ENCODE data around the gene BCORL1. TPM values are rescaled to one million over a fixed set of nuclear protein-coding genes. Genes with fewer than 3 reads are reported as not detected.

BCORL1 gene
- total RNA-seq, 1 donor from 2014 or later: 6.1 TPM

DNA sequence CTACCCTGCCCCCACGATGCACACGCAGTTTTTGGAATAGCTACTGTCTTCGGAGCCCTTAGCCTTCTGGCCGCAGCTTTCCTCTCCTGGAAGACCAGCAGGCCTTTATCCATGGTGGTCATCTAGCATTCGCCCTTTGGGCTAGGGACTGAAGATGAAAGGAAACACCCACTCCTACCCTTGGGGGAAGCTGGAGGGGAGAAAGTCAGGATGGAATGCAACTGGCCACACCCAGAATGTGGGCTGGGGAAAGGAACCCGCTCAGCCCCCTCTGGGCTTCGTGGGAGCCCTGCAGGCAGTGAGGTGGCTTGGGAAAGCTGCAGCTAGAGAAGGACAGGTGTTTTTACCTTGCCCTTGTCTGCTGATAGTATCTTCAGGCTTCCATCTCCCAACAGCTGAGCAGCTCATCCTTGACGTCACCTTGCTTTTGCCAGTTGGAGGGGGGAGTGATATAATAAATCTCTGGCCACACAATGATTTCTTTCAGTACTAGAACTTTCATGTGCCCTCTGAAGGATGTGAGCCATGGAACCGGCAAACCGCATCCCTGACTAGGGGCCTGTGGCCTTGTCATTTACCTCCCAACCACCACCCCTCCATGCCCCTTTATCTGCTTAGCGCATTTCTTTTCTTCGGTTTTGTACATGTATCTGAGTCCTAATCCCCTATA is 68.9 kb downstream of the BCORL1 start:
- no peak for TF ChIP-seq POLR2A (IDR thresholded peaks at IDR 0.05)
- TF ChIP-seq, protein P1, sequence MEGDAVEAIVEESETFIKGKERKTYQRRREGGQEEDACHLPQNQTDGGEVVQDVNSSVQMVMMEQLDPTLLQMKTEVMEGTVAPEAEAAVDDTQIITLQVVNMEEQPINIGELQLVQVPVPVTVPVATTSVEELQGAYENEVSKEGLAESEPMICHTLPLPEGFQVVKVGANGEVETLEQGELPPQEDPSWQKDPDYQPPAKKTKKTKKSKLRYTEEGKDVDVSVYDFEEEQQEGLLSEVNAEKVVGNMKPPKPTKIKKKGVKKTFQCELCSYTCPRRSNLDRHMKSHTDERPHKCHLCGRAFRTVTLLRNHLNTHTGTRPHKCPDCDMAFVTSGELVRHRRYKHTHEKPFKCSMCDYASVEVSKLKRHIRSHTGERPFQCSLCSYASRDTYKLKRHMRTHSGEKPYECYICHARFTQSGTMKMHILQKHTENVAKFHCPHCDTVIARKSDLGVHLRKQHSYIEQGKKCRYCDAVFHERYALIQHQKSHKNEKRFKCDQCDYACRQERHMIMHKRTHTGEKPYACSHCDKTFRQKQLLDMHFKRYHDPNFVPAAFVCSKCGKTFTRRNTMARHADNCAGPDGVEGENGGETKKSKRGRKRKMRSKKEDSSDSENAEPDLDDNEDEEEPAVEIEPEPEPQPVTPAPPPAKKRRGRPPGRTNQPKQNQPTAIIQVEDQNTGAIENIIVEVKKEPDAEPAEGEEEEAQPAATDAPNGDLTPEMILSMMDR (IDR thresholded peaks at IDR 0.05): no peak
- no peak for TF ChIP-seq POLR2AphosphoS5 (IDR thresholded peaks at IDR 0.05; ENCODE audit: insufficient read depth in 1 of 2, low read depth in 1 of 2)
- no peaks in the 10 kb centered on the region for H3K9me3 ChIP-seq
- no peak overlapping the region for H3K4me3 ChIP-seq
- DNase-seq (ENCODE audit: extremely low spot score in 2 of 2): no peak
- H3K4me1 ChIP-seq: peaks cover 5% of the 10 kb centered on the region
- peaks cover 0 to 30% of the 10 kb centered on the region in 2 donors for H3K36me3 ChIP-seq
- H3K27ac ChIP-seq: no peak overlapping the region
- intact Hi-C loops (cut with DNase I): no loop called here
- no peaks in the 10 kb centered on the region for H3K27me3 ChIP-seq

DNA sequence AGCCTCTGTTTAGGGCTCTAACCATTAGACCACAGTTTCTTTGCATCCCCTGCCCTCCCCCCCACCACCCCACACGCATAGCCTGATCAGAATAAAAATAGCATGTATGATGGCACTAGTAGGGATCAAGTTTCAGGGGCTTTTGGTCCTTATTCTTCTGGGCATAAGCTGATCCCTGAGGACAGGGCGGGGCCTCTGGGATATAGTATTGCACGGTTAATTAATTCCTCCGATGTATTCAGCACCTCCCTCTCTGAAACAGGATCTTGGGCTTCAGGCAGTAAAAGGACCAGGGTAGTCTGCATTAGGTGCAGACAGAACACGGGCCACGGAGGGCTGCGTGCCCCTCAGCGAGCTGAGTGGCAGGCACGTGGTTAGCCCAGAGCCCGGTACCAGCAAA is 70.8 kb downstream of the BCORL1 start:
- H3K4me3 ChIP-seq: no peak overlapping the region
- DNase-seq (ENCODE audit: extremely low spot score in 2 of 2): no peak
- no peak for TF ChIP-seq POLR2AphosphoS5 (IDR thresholded peaks at IDR 0.05; ENCODE audit: insufficient read depth in 1 of 2, low read depth in 1 of 2)
- TF ChIP-seq, protein P1 (IDR thresholded peaks at IDR 0.05): no peak
- TF ChIP-seq POLR2A (IDR thresholded peaks at IDR 0.05): no peak
- peaks cover 5% of the 10 kb centered on the region for H3K4me1 ChIP-seq
- no peaks in the 10 kb centered on the region for H3K9me3 ChIP-seq
- peaks cover 0 to 30% of the 10 kb centered on the region in 2 donors for H3K36me3 ChIP-seq
- H3K27ac ChIP-seq: no peak overlapping the region
- intact Hi-C loops (cut with DNase I): no loop called here
- H3K27me3 ChIP-seq: no peaks in the 10 kb centered on the region

DNA sequence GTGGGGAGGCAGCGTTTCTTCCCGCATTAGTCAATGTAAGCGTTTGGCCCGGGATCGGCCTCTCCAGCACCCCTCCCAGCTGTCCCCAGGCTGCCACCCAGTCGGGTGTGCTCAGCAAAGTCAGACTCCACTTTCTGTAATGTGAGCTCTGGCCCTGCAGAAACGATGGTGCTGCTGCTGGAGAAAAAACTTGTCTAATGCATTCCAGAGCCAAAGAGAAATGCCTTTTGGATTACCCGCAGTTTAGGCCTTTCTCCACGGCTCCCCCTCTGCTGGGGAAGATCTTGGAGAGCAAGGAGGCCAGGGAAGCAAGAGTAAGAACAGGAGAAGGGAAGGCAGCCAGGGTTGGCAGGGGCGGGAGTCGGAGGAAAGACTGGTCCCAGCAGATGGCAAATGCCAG is 72.7 kb downstream of the BCORL1 start:
- intact Hi-C loops (cut with DNase I): loop anchor here (5.0 kb wide), 1 partner anchor 453 kb away; no protein-coding TSS in a partner anchor
- Histone ChIP-seq H3K4me1 (peaks cover 10% of the 10 kb centered on the region), H3K27me3 (no peaks in the 10 kb centered on the region), H3K9me3 (no peaks in the 10 kb centered on the region), H3K27ac (peak overlapping the region; percentile 36), H3K4me3 (no peak overlapping the region), H3K36me3 (peaks cover 0 to 30% of the 10 kb centered on the region in 2 donors)
- TF ChIP-seq POLR2AphosphoS5 (IDR thresholded peaks at IDR 0.05; ENCODE audit: insufficient read depth in 1 of 2, low read depth in 1 of 2): peak in 1 of 2 donors; percentile 17
- no peak for TF ChIP-seq POLR2A (IDR thresholded peaks at IDR 0.05)
- no peak for DNase-seq (ENCODE audit: extremely low spot score in 2 of 2)

DNA sequence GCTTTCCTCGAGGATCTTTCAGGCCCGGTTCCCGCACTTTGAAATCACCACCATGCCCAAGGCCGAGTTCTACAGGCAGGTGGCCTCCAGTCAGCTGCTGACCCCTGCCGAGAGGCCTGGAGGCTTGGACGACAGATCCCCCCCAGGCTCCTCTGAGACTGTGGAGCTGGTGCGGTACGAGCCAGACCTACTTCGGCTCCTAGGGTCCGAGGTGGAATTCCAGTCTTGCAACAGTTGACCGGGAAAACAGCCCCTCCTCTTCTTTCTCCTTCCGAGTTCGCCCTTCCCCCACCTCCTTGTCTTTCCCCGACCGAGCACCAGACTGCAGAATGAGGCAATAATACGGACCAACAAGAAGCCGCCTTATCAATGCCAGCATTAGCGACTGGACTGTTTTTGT is 73.5 kb downstream of the BCORL1 start:
- DNase-seq (ENCODE audit: extremely low spot score in 2 of 2): no peak
- Histone ChIP-seq H3K36me3 (peaks cover 0 to 30% of the 10 kb centered on the region in 2 donors), H3K4me3 (no peak overlapping the region), H3K27ac (no peak overlapping the region), H3K27me3 (no peaks in the 10 kb centered on the region), H3K4me1 (peaks cover 10% of the 10 kb centered on the region), H3K9me3 (no peaks in the 10 kb centered on the region)
- intact Hi-C loops (cut with DNase I): loop anchor here (5.0 kb wide), 1 partner anchor 454 kb away; no protein-coding TSS in a partner anchor
- TF ChIP-seq POLR2AphosphoS5 (IDR thresholded peaks at IDR 0.05; ENCODE audit: insufficient read depth in 1 of 2, low read depth in 1 of 2) (no peak), POLR2A (IDR thresholded peaks at IDR 0.05) (no peak)
- TF ChIP-seq, protein P1 (IDR thresholded peaks at IDR 0.05): no peak

DNA sequence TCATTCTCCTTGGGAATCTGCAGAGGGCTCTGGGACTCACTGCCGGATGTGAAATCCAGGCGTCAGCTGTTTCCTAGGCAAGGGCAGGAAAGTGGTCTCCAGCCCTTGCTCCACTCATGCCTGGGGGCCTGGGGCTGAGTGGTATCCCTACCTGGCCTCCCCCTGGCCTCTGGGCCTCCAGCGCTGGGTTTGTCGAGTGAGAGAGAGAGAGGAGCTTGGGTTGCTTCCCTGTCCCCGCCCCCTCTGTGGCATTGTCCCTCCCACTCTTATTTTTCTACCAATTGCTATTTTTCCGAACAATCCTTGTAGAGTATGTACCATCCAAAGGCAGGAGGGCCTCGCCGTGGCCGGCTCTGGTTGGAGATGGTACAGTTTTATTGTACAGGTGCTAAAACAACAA is 74.8 kb downstream of the BCORL1 start:
- no peak overlapping the region for H3K27ac ChIP-seq
- H3K4me1 ChIP-seq: peaks cover 10% of the 10 kb centered on the region
- no peaks in the 10 kb centered on the region for H3K9me3 ChIP-seq
- H3K36me3 ChIP-seq: peaks cover 0 to 19% of the 10 kb centered on the region in 2 donors
- intact Hi-C loops (cut with DNase I): loop anchor here (5.0 kb wide), 1 partner anchor 455 kb away; no protein-coding TSS in a partner anchor
- H3K4me3 ChIP-seq: no peak overlapping the region
- no peaks in the 10 kb centered on the region for H3K27me3 ChIP-seq
- TF ChIP-seq, protein P1 (IDR thresholded peaks at IDR 0.05): no peak
- DNase-seq (ENCODE audit: extremely low spot score in 2 of 2): no peak

All from vagina (tissue), 2 donors.